NT2/D1 (cell line): ENCODE data around the gene ASGR1.

Source experiments
- SUZ12 ChIP-seq: IDR thresholded peaks from 2 replicates; pipeline ENCODE4 v1.6.1; 2011; ENCODE audit not compliant: insufficient read length, insufficient read depth; ENCODE audit errors: extremely low read depth
- ZNF274 ChIP-seq: IDR thresholded peaks from 2 replicates; pipeline ENCODE4 v1.6.1; 2011; ENCODE audit warnings: mild to moderate bottlenecking, low read depth, low read length

DNA sequence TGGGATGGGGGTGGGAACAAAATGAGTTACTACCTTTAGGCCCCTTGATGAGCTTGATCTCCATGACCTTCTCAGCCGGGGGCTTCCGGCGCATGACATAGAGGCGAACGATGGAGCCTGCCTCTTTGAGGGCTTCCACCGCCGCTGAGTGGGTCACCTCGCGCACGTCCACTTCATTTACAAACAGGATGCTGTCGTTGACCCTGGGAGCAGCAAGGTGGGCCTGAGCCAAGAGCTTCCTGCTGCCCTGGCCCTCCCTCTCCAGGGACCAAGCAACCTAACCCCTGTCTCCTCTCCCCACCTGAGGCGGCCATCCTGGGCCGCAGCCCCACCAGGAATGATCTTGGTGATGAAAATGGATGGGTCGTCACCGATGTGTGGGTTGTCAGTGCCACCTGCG is 24.2 kb upstream of the ASGR1 start:
- no peak for TF ChIP-seq ZNF274
- no peak for TF ChIP-seq SUZ12
